OCI-LY3 (cell line): ENCODE measurements around the gene RSPO1.

Source experiments
- EZH2phosphoT487 ChIP-seq: fragments of 200-600 bp; shearing (Covaris generic); IDR thresholded peaks from 2 replicates; pipeline ENCODE4 v1.6.1; 2018; ENCODE audit warnings: antibody characterized with exemption, mixed run types, low read depth
- TF ChIP-seq, protein P1 (sequence below): fragments of 200-600, 300-600 bp; sonication (generic); IDR thresholded peaks from 2 replicates; pipeline ENCODE4 v1.5.1; 2014; ENCODE audit warnings: antibody characterized with exemption, low read length, low read depth

DNA sequence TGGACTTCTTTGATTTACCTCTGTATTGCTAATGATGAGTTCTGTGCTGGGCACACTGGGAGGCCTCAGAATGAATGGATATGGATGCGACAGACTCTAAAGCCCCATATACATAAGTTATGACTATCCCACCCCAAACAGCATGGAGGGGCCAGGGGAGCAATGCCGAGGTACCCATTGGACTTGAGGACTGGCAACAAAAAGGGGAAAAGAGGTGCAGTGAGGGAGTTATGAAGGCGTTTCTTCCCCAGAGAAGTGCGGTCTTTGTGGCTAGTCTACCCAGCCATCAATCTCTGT, 42.4 kb upstream of the RSPO1 start:
- TF ChIP-seq, protein P1, sequence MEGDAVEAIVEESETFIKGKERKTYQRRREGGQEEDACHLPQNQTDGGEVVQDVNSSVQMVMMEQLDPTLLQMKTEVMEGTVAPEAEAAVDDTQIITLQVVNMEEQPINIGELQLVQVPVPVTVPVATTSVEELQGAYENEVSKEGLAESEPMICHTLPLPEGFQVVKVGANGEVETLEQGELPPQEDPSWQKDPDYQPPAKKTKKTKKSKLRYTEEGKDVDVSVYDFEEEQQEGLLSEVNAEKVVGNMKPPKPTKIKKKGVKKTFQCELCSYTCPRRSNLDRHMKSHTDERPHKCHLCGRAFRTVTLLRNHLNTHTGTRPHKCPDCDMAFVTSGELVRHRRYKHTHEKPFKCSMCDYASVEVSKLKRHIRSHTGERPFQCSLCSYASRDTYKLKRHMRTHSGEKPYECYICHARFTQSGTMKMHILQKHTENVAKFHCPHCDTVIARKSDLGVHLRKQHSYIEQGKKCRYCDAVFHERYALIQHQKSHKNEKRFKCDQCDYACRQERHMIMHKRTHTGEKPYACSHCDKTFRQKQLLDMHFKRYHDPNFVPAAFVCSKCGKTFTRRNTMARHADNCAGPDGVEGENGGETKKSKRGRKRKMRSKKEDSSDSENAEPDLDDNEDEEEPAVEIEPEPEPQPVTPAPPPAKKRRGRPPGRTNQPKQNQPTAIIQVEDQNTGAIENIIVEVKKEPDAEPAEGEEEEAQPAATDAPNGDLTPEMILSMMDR: no peak
- no peak for TF ChIP-seq EZH2phosphoT487
